HG02981 (cell line): ENCODE data around the gene PRKCQ.
A peak's percentile ranks its signal among the peaks of the same experiment; 100 is the strongest.
"Not testable (repeated sequence)": the region's sequence is repeated elsewhere in the genome, so short reads cannot be mapped to it uniquely, and the experiment has no call there.

ENCODE experiments used
- ATAC-seq: cut with Tn5 transposase; IDR thresholded peaks from one replicate; pipeline ENCODE4 v1.9.1; 2021; ENCODE audit warnings: mild to moderate bottlenecking, moderate library complexity; ENCODE audit not compliant: unreplicated experiment

Gene PRKCQ

GRCh38 chr10:6494936-6495592, 85.0 kb downstream of the PRKCQ start:
- no peak for ATAC-seq

GRCh38 chr10:6494442-6494819, 85.6 kb downstream of the PRKCQ start:
- no peak for ATAC-seq

GRCh38 chr10:6493521-6494441, 86.3 kb downstream of the PRKCQ start:
- no peak for ATAC-seq

- ATAC-seq: no peak
These were observed 87.2 kb downstream of the PRKCQ start for GRCh38 chr10:6492896-6493295.

- no peak for ATAC-seq
These were observed 88.1 kb downstream of the PRKCQ start for GRCh38 chr10:6491841-6492609.

- ATAC-seq: no peak
These were observed 89.5 kb downstream of the PRKCQ start for GRCh38 chr10:6490614-6491013.

- ATAC-seq: no peak
These were observed 92.2 kb downstream of the PRKCQ start for GRCh38 chr10:6487920-6488319.

GRCh38 chr10:6486309-6486708, 93.8 kb downstream of the PRKCQ start:
- ATAC-seq: no peak

GRCh38 chr10:6482737-6483357, 97.2 kb downstream of the PRKCQ start:
- ATAC-seq: no peak

- no peak for ATAC-seq
These were observed 101.4 kb downstream of the PRKCQ start for GRCh38 chr10:6478722-6479121.

- no peak for ATAC-seq
These were observed 103.1 kb downstream of the PRKCQ start for GRCh38 chr10:6476989-6477388.

- ATAC-seq: no peak
These were observed 105.2 kb downstream of the PRKCQ start for GRCh38 chr10:6474871-6475270.

- no peak for ATAC-seq
These were observed 106.1 kb downstream of the PRKCQ start for GRCh38 chr10:6473901-6474370.

GRCh38 chr10:6473430-6473829, 106.6 kb downstream of the PRKCQ start:
- ATAC-seq: no peak

- not testable (repeated sequence) for ATAC-seq
These were observed 107.4 kb downstream of the PRKCQ start for GRCh38 chr10:6472710-6473005.

- no peak for ATAC-seq
These were observed 109.0 kb downstream of the PRKCQ start for GRCh38 chr10:6470894-6471618.

GRCh38 chr10:6469661-6470060, 110.4 kb downstream of the PRKCQ start:
- ATAC-seq: no peak

GRCh38 chr10:6465854-6466601, 114.0 kb downstream of the PRKCQ start:
- peak; percentile 46 for ATAC-seq

- ATAC-seq: peak; percentile 39
These were observed 114.6 kb downstream of the PRKCQ start for GRCh38 chr10:6465437-6465836.
